Lung (tissue), 12 donors: Measurements from ENCODE around the gene NELL2. TPM values are rescaled to one million over a fixed set of nuclear protein-coding genes. Genes with fewer than 3 reads are reported as not detected.

Source experiments
- ATAC-seq: fragments of 200-7000 bp; cut with Tn5 transposase; one replicate; pipeline ENCODE4 v1.9.1; 2020; ENCODE audit warnings: moderate number of reproducible peaks; ENCODE audit not compliant: insufficient read depth, low FRiP score
- DNase-seq, 3 donors: peaks; one replicate each; pipeline ENCODE4 v3.0.0-alpha.2; 2013 to 2017
- H3K27ac ChIP-seq, 2 donors: one replicate each; pipeline ENCODE4 v1.5.1; 2013; ENCODE audit warnings: mild to moderate bottlenecking in 2 of 2, moderate library complexity in 2 of 2, control low read depth in 1 of 2, inconsistent platforms in 1 of 2, low read depth in 1 of 2, low read length in 1 of 2
- H3K27me3 ChIP-seq, 3 donors: one replicate each; pipeline ENCODE4 v1.5.1; 2013; ENCODE audit warnings: low read length in 2 of 3; ENCODE audit not compliant: control insufficient read depth in 3 of 3, insufficient read depth in 3 of 3
- H3K36me3 ChIP-seq, 4 donors: one replicate each; pipeline ENCODE4 v1.5.1; 2013; ENCODE audit warnings: low read length in 4 of 4, mild to moderate bottlenecking in 1 of 4, moderate library complexity in 1 of 4; ENCODE audit not compliant: control insufficient read depth in 4 of 4, insufficient read depth in 4 of 4
- H3K4me1 ChIP-seq, 5 donors: one replicate each; pipeline ENCODE4 v1.5.1; 2013; ENCODE audit warnings: low read length in 5 of 5, mild to moderate bottlenecking in 2 of 5, moderate library complexity in 1 of 5; ENCODE audit not compliant: control insufficient read depth in 5 of 5, insufficient read depth in 5 of 5
- H3K4me3 ChIP-seq: one replicate; pipeline ENCODE4 v1.5.1; 2013; ENCODE audit warnings: mild to moderate bottlenecking, control low read depth, moderate library complexity
- H3K9ac ChIP-seq, 2 donors: one replicate each; pipeline ENCODE4 v1.5.1; 2013; ENCODE audit warnings: low read length in 2 of 2, control low read depth in 1 of 2; ENCODE audit not compliant: insufficient read depth in 1 of 2
- H3K9me3 ChIP-seq, 4 donors: one replicate each; pipeline ENCODE4 v1.5.1; 2013; ENCODE audit warnings: low read length in 3 of 4, mild to moderate bottlenecking in 1 of 4, moderate library complexity in 1 of 4; ENCODE audit not compliant: control insufficient read depth in 4 of 4, insufficient read depth in 3 of 4
- WGBS, 2 donors: extraction: QIAGEN DNeasy Blood & Tissue Kit; methylation state at CpG; one replicate each; pipeline ENCODE4 v1.1.7; 2013; 5-methylcytosine and 5-hydroxymethylcytosine counted together
- polyA plus RNA-seq, 2 donors: library from polyadenylated mRNA; stranded (reverse); fragments of 200-250 nt; gene quantifications; one replicate each; pipeline ENCODE4 v1.2.1, GENCODE V29; 2013
- total RNA-seq, 2 donors: library from RNA; depleted of rRNA in 1 of 2; stranded (reverse); fragments of >200 nt in 1 of 2; gene quantifications; one replicate each; pipeline ENCODE4 v1.2.1, GENCODE V29; 2014 to 2021
- TF ChIP-seq, protein P1 (sequence below): IDR thresholded peaks from 2 replicates; pipeline ENCODE4 v1.5.1; 2012; ENCODE audit warnings: mild to moderate bottlenecking; ENCODE audit errors: control extremely low read depth, extremely low read depth
- donor health status: control.
- donor health status: control.
- donor health status: Bipolar disorder and iron deficiency.
- donor health status: healthy.
- donor health status: DM: yes; HTN: yes; CAD: no.

NELL2 gene
- total and polyA plus RNA-seq, 4 donors, result 2.2 to 15.9 (median 8.6) TPM

DNA sequence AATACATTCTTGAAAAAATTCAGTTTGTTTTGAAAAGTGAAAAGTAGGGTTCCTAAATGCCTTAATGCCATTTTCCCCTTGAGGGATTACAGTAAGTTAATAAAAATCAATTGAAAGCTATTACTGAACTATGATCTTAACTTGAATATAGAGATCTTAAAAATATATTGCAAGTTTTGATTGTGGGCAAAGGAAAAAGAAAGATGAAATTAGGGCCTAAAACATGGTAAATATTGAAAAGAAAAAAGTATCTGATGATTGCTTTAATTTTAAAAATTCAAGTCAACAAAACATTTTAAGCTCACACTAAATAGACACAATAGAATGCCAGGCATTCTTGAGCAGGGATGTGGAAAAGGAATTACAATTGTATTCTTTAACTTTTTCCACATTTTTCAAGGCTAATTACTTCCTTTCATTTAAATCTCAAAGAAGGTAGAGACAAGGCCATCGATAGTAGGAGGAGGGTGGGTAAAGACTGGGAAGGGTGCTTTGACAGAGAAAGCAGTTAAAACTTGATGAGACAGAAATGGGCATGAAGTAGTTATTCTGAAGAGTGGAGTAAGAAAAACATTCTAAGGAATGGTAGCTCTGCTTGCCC is 294.4 kb downstream of the NELL2 start:
- H3K27me3 ChIP-seq, result no peaks in the 10 kb centered on the region
- no peak overlapping the region for H3K27ac ChIP-seq
- no peaks in the 10 kb centered on the region for H3K9me3 ChIP-seq
- H3K9ac ChIP-seq, result no peak overlapping the region
- no peak overlapping the region for H3K4me3 ChIP-seq
- H3K4me1 ChIP-seq, result no peaks in the 10 kb centered on the region
- TF ChIP-seq, protein P1, sequence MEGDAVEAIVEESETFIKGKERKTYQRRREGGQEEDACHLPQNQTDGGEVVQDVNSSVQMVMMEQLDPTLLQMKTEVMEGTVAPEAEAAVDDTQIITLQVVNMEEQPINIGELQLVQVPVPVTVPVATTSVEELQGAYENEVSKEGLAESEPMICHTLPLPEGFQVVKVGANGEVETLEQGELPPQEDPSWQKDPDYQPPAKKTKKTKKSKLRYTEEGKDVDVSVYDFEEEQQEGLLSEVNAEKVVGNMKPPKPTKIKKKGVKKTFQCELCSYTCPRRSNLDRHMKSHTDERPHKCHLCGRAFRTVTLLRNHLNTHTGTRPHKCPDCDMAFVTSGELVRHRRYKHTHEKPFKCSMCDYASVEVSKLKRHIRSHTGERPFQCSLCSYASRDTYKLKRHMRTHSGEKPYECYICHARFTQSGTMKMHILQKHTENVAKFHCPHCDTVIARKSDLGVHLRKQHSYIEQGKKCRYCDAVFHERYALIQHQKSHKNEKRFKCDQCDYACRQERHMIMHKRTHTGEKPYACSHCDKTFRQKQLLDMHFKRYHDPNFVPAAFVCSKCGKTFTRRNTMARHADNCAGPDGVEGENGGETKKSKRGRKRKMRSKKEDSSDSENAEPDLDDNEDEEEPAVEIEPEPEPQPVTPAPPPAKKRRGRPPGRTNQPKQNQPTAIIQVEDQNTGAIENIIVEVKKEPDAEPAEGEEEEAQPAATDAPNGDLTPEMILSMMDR, result no peak
- no peaks in the 10 kb centered on the region for H3K36me3 ChIP-seq
- DNase-seq (no peak), ATAC-seq (no peak)
- 10 to 18% methylated on average over 1 of the region's 1 CpG for WGBS, 2 donors

DNA sequence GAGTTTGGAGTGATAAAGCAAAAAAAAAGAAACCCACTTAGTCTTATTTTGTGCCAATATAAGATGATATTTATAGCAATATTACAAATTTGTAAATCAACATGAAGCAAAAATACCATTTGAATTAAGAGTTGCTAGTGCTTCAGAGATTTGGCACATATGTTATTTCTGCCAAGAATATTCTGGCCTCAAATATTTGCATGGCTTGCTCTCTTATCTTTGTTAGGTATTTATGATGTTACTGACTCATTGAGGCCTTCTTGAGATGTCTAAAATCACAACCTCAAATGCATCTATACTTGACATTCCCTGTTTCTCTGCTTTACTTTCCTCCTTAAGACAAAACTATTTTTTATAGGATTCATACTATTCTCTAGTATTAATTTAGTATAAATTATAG is 301.5 kb downstream of the NELL2 start:
- H3K4me1 ChIP-seq, result no peaks in the 10 kb centered on the region
- no peak overlapping the region for H3K9ac ChIP-seq
- TF ChIP-seq, protein P1, result no peak
- no peak for ATAC-seq
- H3K9me3 ChIP-seq, result no peaks in the 10 kb centered on the region
- H3K4me3 ChIP-seq, result no peak overlapping the region
- no peaks in the 10 kb centered on the region for H3K27me3 ChIP-seq
- DNase-seq, result no peak
- H3K27ac ChIP-seq, result no peak overlapping the region
- no peaks in the 10 kb centered on the region for H3K36me3 ChIP-seq

DNA sequence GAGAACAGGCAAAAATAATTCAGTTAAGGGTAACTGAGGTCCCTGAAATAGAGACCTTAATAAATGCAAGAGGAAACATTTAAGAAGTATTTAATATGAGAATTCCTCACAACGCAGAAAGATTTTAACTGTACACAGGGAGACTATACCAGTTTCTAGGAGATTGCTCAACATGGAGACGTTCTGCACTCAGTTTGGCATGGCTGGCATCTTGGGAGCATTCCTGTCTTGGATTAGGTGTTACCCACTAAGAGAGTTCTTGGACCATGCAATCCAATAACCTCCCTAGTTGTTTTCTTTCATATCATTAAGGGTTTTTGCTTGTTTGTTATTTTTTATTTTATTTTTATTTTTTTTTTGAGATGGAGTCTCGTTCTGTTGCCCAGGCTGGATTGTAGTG is 302.4 kb downstream of the NELL2 start:
- Histone ChIP-seq H3K27ac (no peak overlapping the region), H3K4me3 (no peak overlapping the region), H3K4me1 (no peaks in the 10 kb centered on the region), H3K9ac (no peak overlapping the region), H3K27me3 (no peaks in the 10 kb centered on the region), H3K9me3 (no peaks in the 10 kb centered on the region), H3K36me3 (no peaks in the 10 kb centered on the region)
- no peak for ATAC-seq
- WGBS, 2 donors, result 74 to 84% methylated on average over 3 of the region's 3 CpGs
- no peak for DNase-seq
- TF ChIP-seq, protein P1, result no peak

DNA sequence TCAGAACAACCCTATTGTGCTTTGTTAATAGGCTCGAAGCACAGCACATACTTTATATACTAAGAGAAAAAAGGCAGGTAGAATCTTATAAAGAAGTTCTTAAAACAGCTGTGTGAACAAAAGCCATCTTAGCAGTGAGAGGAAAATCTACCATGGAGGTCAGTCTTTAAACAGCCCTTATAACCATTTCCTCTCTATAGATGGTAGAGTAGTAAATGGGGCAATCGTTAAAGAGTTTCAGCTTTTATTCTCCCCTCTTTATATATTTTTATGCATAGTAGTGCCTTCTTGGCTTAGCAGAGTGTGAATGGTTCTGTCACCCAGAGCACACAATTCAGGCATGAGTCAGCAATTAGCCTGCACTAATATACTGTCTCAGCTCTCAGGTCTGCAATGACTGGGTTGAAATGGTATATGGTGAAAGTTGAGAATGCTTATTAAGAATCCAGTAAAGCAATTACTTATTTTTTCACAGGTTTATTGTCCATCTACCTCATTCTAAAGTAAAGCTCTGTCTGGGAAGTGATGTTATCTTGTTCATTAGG is 305.0 kb downstream of the NELL2 start:
- TF ChIP-seq, protein P1, result no peak

More for the DNA sequence above, 305.0 kb downstream of the NELL2 start:
- ATAC-seq, result no peak
- Histone ChIP-seq H3K4me3 (no peak overlapping the region), H3K27me3 (no peaks in the 10 kb centered on the region), H3K9me3 (no peaks in the 10 kb centered on the region), H3K36me3 (no peaks in the 10 kb centered on the region), H3K9ac (no peak overlapping the region), H3K4me1 (no peaks in the 10 kb centered on the region), H3K27ac (no peak overlapping the region)
- no peak for DNase-seq
- WGBS, 2 donors, result 89 to 94% methylated on average over 2 of the region's 2 CpGs
